H1 (cell line): ENCODE data around the gene MGAT4B. TPM values are rescaled to one million over a fixed set of nuclear protein-coding genes. Genes with fewer than 3 reads are reported as not detected.

Experiments
- BACH1 ChIP-seq: IDR thresholded peaks from 2 replicates; pipeline ENCODE4 v1.6.1; 2012; ENCODE audit warnings: low read length, improper control_type of control experiment
- CEBPB ChIP-seq: IDR thresholded peaks from 2 replicates; pipeline ENCODE4 v1.6.1; 2012; ENCODE audit warnings: low read depth, low read length
- CREB1 ChIP-seq: IDR thresholded peaks from 2 replicates; pipeline ENCODE4 v1.6.1; 2012; ENCODE audit warnings: inconsistent platforms
- CTCF ChIP-seq, 3 experiments: IDR thresholded peaks; 1 replicate in 2 of 3; 2 replicates in 1 of 3; pipeline versions ENCODE4 v1.5.1 to v1.6.1; 2011; ENCODE audit warnings: low read length in 3 of 3, mild to moderate bottlenecking in 3 of 3, inconsistent platforms in 2 of 3, low read depth in 1 of 3, moderate library complexity in 1 of 3; ENCODE audit not compliant: insufficient read depth in 1 of 3; ENCODE audit errors: control extremely low read depth in 1 of 3
- EGR1 ChIP-seq: IDR thresholded peaks from 2 replicates; pipeline ENCODE4 v1.6.1; 2011; ENCODE audit warnings: low read depth, low read length, borderline replicate concordance
- EP300 ChIP-seq, 2 experiments: IDR thresholded peaks; 1 replicate in 1 of 2; 2 replicates in 1 of 2; pipeline ENCODE4 v1.6.1; 2011 to 2012; ENCODE audit warnings: low read depth in 2 of 2, low read length in 2 of 2, mild to moderate bottlenecking in 2 of 2, borderline replicate concordance in 1 of 2, inconsistent platforms in 1 of 2, moderate library complexity in 1 of 2
- EZH2 ChIP-seq: fragments of 200-600 bp; sonication (generic); IDR thresholded peaks from 2 replicates; pipeline ENCODE4 v1.7.1; 2012; ENCODE audit warnings: low read depth, mild to moderate bottlenecking, moderate library complexity, low read length, inconsistent platforms; ENCODE audit not compliant: severe bottlenecking
- HDAC2 ChIP-seq, 2 experiments: fragments of 300-600 bp in 1 of 2; sonication (generic) in 1 of 2; IDR thresholded peaks; 2 replicates each; pipeline ENCODE4 v1.6.1; 2011 to 2012; ENCODE audit warnings: low read depth in 2 of 2, low read length in 2 of 2, mild to moderate bottlenecking in 2 of 2, moderate library complexity in 2 of 2, borderline replicate concordance in 1 of 2, inconsistent platforms in 1 of 2
- JUND ChIP-seq: IDR thresholded peaks from 2 replicates; pipeline ENCODE4 v1.6.1; 2011; ENCODE audit warnings: mild to moderate bottlenecking, improper control_type of control experiment, low read length
- MAFK ChIP-seq: IDR thresholded peaks from 2 replicates; pipeline ENCODE4 v1.6.1; 2012; ENCODE audit warnings: low read depth, mild to moderate bottlenecking, improper control_type of control experiment, low read length
- MAX ChIP-seq: IDR thresholded peaks from 2 replicates; pipeline ENCODE4 v1.6.1; 2012; ENCODE audit warnings: inconsistent platforms
- NANOG ChIP-seq: IDR thresholded peaks from 2 replicates; pipeline ENCODE4 v1.6.1; 2011; ENCODE audit warnings: low read length, low read depth, mild to moderate bottlenecking, inconsistent platforms; ENCODE audit not compliant: insufficient read depth, poor library complexity, severe bottlenecking
- POLR2A ChIP-seq, 2 experiments: IDR thresholded peaks; 1 replicate in 1 of 2; 2 replicates in 1 of 2; pipeline ENCODE4 v1.6.1; 2011; ENCODE audit warnings: low read depth in 2 of 2, low read length in 2 of 2, mild to moderate bottlenecking in 2 of 2; ENCODE audit errors: control extremely low read depth in 1 of 2
- RAD21 ChIP-seq, 2 experiments: IDR thresholded peaks in 1 of 2; conservative IDR thresholded peaks in 1 of 2; 2 replicates each; pipeline ENCODE4 v1.6.1; 2011; ENCODE audit warnings: low read depth in 2 of 2, low read length in 2 of 2, improper control_type of control experiment in 1 of 2, inconsistent platforms in 1 of 2, mild to moderate bottlenecking in 1 of 2, moderate library complexity in 1 of 2
- RFX5 ChIP-seq: IDR thresholded peaks from 2 replicates; pipeline ENCODE4 v1.6.1; 2011; ENCODE audit warnings: low read depth, low read length, improper control_type of control experiment, borderline replicate concordance
- SIN3A ChIP-seq, 2 experiments: IDR thresholded peaks in 1 of 2; conservative IDR thresholded peaks in 1 of 2; 2 replicates each; pipeline ENCODE4 v1.6.1; 2011 to 2012; ENCODE audit warnings: low read length in 2 of 2, improper control_type of control experiment in 1 of 2, low read depth in 1 of 2, mild to moderate bottlenecking in 1 of 2
- SP4 ChIP-seq: IDR thresholded peaks from 2 replicates; pipeline ENCODE4 v1.6.1; 2012; ENCODE audit warnings: low read length, inconsistent platforms
- polyA plus RNA-seq, 7 experiments: library from polyadenylated mRNA; depleted of rRNA in 3 of 7; stranded (reverse) in 5 of 7; unstranded in 2 of 7; fragments of >200 nt in 5 of 7; fragments of 200-250 nt in 2 of 7; gene quantifications; 1 replicate in 5 of 7; 2 replicates in 1 of 7; 4 replicates in 1 of 7; pipeline versions ENCODE4 v1.2.1 to v1.2.3, GENCODE V29; 2011 to 2013; ENCODE audit warnings: missing spikeins in 2 of 7, mixed read lengths in 2 of 7
- total RNA-seq: library from RNA; stranded (reverse); fragmentation: NEBNext Ultra II Directional; extraction: Animal tissue kit (Norgen Biotek cat#: 25700); gene quantifications from 2 replicates; pipeline ENCODE4 v1.2.1, GENCODE V29; 2021
- TF ChIP-seq, protein P1 (sequence below): IDR thresholded peaks from 2 replicates; pipeline ENCODE4 v1.6.1; 2011; ENCODE audit warnings: low read length, improper control_type of control experiment

The MGAT4B gene
- total and polyA plus RNA-seq, 2 of the 8 experiments (the other 6 are each of a cell fraction or from before 2014, with no cell fraction given) = 116 to 128 TPM

DNA sequence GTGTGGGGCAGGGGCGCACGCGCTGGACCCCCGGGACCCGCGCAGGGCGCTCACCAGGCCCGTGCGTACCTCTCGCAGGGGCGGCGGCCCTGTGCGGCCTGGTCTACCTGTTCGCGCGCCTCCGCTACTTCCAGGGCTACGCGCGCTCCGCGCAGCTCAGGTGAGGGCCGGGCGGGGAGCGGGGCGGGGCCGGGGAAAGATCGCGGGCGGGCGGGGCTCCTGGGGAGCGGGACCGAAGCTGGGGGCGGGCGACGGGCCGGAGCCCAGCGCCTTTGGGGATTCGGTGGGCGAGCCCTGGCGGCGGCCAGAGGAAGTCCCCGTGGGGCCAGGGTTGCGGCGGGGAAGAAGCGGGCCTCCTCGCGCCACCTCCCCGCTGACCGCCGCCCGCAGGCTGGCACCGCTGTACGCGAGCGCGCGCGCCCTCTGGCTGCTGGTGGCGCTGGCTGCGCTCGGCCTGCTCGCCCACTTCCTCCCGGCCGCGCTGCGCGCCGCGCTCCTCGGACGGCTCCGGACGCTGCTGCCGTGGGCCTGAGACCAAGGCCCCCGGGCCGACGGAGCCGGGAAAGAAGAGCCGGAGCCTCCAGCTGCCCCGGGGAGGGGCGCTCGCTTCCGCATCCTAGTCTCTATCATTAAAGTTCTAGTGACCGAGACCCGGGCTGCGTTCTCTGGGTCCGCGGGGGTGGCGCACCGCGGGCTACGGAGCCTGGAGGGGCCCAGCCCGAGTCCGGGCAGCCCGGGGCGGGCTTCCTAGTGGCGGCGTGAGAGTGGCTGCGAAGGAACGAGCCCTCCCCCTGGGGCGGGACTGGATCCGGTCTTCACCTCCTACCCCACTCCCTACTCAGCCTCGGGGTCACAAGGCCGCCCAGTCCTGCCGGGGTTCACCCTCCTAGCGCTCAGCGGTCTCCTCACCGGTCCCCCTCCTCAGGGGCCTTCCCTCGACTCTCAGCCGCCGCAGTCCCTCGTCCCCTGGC lies 10.5 kb downstream of the MGAT4B start (continued):
- TF ChIP-seq CTCF (IDR thresholded peaks at IDR 0.05; ENCODE audit: control extremely low read depth in 1 of 3, insufficient read depth in 1 of 3, low read depth in 1 of 3, low read length in 3 of 3) = peak in 2 of 3 experiments; percentile 64 to 72; a peak in 3 of 4 replicates
- TF ChIP-seq CREB1 = no peak
- TF ChIP-seq, protein P1, sequence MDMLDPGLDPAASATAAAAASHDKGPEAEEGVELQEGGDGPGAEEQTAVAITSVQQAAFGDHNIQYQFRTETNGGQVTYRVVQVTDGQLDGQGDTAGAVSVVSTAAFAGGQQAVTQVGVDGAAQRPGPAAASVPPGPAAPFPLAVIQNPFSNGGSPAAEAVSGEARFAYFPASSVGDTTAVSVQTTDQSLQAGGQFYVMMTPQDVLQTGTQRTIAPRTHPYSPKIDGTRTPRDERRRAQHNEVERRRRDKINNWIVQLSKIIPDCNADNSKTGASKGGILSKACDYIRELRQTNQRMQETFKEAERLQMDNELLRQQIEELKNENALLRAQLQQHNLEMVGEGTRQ = no peak
- TF ChIP-seq SIN3A (conservative IDR thresholded peaks at IDR 0.05 in 1 of 2, IDR thresholded peaks at IDR 0.05 in 1 of 2; ENCODE audit: low read depth in 1 of 2, low read length in 2 of 2) = peak in 1 of 2 experiments; percentile 29; a peak in 2 of 4 replicates
- TF ChIP-seq EZH2 = no peak
- no peak for TF ChIP-seq SP4
- TF ChIP-seq JUND = no peak
- no peak for TF ChIP-seq CEBPB
- TF ChIP-seq RAD21 (IDR thresholded peaks at IDR 0.05 in 1 of 2, conservative IDR thresholded peaks at IDR 0.05 in 1 of 2; ENCODE audit: low read depth in 2 of 2, low read length in 2 of 2) = peak; percentile 35 to 64
- TF ChIP-seq BACH1 = peak; percentile 86
- no peak for TF ChIP-seq MAFK
- peak; percentile 10; the same call in 1 of the 2 replicates for TF ChIP-seq EGR1
- peak in 1 of 2 experiments; percentile 16; a peak in 1 of 3 replicates for TF ChIP-seq EP300 (IDR thresholded peaks at IDR 0.05; ENCODE audit: borderline replicate concordance in 1 of 2, low read depth in 2 of 2, low read length in 2 of 2)
- peak in 1 of 2 experiments; percentile 44; a peak in 2 of 3 replicates for TF ChIP-seq POLR2A (IDR thresholded peaks at IDR 0.05; ENCODE audit: control extremely low read depth in 1 of 2, low read depth in 2 of 2, low read length in 2 of 2)
- TF ChIP-seq MAX = 0 out of 2 replicates have a peak, but pooled peaks have one; percentile 3
- peak in 1 of 2 experiments; percentile 54; a peak in 1 of 4 replicates for TF ChIP-seq HDAC2 (IDR thresholded peaks at IDR 0.05; ENCODE audit: borderline replicate concordance in 1 of 2, low read depth in 2 of 2, low read length in 2 of 2)
- no peak for TF ChIP-seq RFX5
- no peak for TF ChIP-seq NANOG
